SIG-M5 (cell line): Measurements from ENCODE around the gene SDK1.

Experiments used
- DNase-seq: peaks from one replicate; lab custom pipeline; 2025; lab: John Stamatoyannopoulos, UW

SDK1 gene

GRCh38 chr7:3300651-3301448 lies at the start of gene SDK1:
Gene SDK1 (plus strand): TSS chr7:3301252. CDS start chr7:3301587, 335 bp downstream.
- no peak for DNase-seq

GRCh38 chr7:3254718-3255117 lies 46.3 kb upstream of the SDK1 start:
- no peak for DNase-seq

GRCh38 chr7:3259711-3260400 lies 41.2 kb upstream of the SDK1 start:
- no peak for DNase-seq

- DNase-seq, result no peak
Measured at GRCh38 chr7:3260401-3260715, 40.7 kb upstream of the SDK1 start.

- DNase-seq, result no peak
Measured at GRCh38 chr7:3264693-3265339, 36.2 kb upstream of the SDK1 start.

- no peak for DNase-seq
Measured at GRCh38 chr7:3265388-3265787, 35.7 kb upstream of the SDK1 start.

GRCh38 chr7:3266240-3266639 lies 34.8 kb upstream of the SDK1 start:
- no peak for DNase-seq

GRCh38 chr7:3267966-3268690 lies 32.9 kb upstream of the SDK1 start:
- DNase-seq, result no peak

- no peak for DNase-seq
Measured at GRCh38 chr7:3270362-3270761, 30.7 kb upstream of the SDK1 start.

- DNase-seq, result no peak
Measured at GRCh38 chr7:3271298-3271697, 29.8 kb upstream of the SDK1 start.

GRCh38 chr7:3272691-3273141 lies 28.3 kb upstream of the SDK1 start:
- no peak for DNase-seq

- DNase-seq, result no peak
Measured at GRCh38 chr7:3274131-3274530, 26.9 kb upstream of the SDK1 start.

- no peak for DNase-seq
Measured at GRCh38 chr7:3277604-3278572, 23.2 kb upstream of the SDK1 start.

GRCh38 chr7:3279147-3279818 lies 21.8 kb upstream of the SDK1 start:
- DNase-seq, result no peak

GRCh38 chr7:3280445-3280844 lies 20.6 kb upstream of the SDK1 start:
- no peak for DNase-seq

- DNase-seq, result no peak
Measured at GRCh38 chr7:3280946-3281656, 20.0 kb upstream of the SDK1 start.

GRCh38 chr7:3282457-3282856 lies 18.6 kb upstream of the SDK1 start:
- DNase-seq, result no peak

- DNase-seq, result no peak
Measured at GRCh38 chr7:3283130-3283704, 17.8 kb upstream of the SDK1 start.

GRCh38 chr7:3285652-3286051 lies 15.4 kb upstream of the SDK1 start:
- DNase-seq, result no peak

GRCh38 chr7:3289996-3290395 lies 11.1 kb upstream of the SDK1 start:
- no peak for DNase-seq
